ENCODE measurements around the gene CLSTN2.

The CLSTN2 gene

DNA sequence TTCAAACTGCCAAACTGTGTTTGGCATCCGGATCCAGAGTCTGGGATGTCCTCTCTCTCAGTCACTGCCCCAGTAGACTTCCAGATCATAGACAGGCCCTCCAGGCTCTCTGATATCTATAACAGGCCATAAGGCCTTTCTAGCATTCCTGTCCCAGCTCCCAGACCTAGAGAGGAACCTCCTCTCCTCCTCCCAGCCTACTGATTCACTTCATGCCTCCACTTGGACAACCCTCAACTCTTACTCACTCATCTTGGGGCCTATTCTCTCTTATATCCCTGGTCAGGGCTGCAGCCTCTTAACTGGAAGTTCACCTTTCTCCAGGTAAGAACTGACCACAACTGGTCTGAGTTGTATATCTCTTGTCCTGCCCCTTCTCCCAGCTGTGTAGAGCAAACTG is 489.2 kb downstream of the CLSTN2 start:
- H3K27ac Mint-ChIP-seq, result peak overlapping the region in 1 of 3 experiments; percentile 3
- TF ChIP-seq, protein P1, sequence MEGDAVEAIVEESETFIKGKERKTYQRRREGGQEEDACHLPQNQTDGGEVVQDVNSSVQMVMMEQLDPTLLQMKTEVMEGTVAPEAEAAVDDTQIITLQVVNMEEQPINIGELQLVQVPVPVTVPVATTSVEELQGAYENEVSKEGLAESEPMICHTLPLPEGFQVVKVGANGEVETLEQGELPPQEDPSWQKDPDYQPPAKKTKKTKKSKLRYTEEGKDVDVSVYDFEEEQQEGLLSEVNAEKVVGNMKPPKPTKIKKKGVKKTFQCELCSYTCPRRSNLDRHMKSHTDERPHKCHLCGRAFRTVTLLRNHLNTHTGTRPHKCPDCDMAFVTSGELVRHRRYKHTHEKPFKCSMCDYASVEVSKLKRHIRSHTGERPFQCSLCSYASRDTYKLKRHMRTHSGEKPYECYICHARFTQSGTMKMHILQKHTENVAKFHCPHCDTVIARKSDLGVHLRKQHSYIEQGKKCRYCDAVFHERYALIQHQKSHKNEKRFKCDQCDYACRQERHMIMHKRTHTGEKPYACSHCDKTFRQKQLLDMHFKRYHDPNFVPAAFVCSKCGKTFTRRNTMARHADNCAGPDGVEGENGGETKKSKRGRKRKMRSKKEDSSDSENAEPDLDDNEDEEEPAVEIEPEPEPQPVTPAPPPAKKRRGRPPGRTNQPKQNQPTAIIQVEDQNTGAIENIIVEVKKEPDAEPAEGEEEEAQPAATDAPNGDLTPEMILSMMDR (IDR thresholded peaks at IDR 0.05; ENCODE audit: unreplicated experiment in 3 of 3), result no peak

DNA sequence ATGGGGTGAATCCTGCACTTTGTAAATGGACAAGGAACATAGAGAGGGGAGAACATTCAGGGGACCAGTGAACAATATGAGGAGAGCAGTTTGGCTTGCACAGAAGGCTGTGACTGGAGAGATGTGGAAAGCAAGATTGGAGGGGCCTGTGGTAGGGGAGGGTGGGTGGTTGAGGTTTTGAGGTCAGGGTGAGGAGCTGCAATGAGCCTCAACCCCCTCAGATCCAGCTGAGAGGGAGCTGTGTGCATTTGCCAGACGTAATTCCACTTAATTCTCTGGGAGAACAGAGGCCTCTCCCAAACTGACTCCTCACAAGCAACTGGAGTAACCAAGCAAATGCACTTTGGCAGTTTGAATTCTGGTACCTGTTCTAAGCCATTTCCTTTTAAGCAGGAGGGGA is 489.7 kb downstream of the CLSTN2 start:
- H3K27ac Mint-ChIP-seq, result no peak overlapping the region
- TF ChIP-seq, protein P1 (IDR thresholded peaks at IDR 0.05; ENCODE audit: unreplicated experiment in 3 of 3), result no peak
- H3K36me3 Mint-ChIP-seq (ENCODE audit: low read depth), result no peaks in the 10 kb centered on the region
- no peak overlapping the region for H3K4me3 Mint-ChIP-seq
- no peaks in the 10 kb centered on the region for H3K9me3 Mint-ChIP-seq
- peaks cover 44% of the 10 kb centered on the region for H3K4me1 Mint-ChIP-seq
- peaks cover 7% of the 10 kb centered on the region for H3K27me3 Mint-ChIP-seq (ENCODE audit: low read depth)

More for the DNA sequence above, 489.2 kb downstream of the CLSTN2 start:
- peaks cover 41% of the 10 kb centered on the region for H3K4me1 Mint-ChIP-seq
- no peak overlapping the region for H3K4me3 Mint-ChIP-seq
- no peaks in the 10 kb centered on the region for H3K36me3 Mint-ChIP-seq (ENCODE audit: low read depth)
- H3K27me3 Mint-ChIP-seq (ENCODE audit: low read depth), result peaks cover 7% of the 10 kb centered on the region
- no peaks in the 10 kb centered on the region for H3K9me3 Mint-ChIP-seq

DNA sequence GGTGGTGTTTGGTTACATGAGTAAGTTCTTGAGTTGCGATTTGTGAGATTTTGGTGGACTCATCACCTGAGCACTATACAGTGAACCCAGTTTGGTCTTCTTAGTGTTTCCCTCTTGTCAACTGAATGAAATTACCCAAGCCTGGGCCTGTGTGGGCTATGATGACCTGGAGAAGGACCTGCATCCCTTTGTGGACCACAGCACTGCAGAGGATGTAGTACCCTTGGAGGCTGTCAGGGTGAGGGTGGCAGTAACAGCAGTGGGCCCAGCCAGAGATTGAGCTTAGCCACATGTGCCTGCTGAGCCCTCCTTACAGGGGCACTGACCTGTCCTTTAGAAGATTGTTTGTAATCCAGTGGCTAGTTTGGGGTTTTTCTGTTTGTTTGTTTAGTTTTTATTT is 492.8 kb downstream of the CLSTN2 start:
- no peak overlapping the region for H3K27ac Mint-ChIP-seq
- no peaks in the 10 kb centered on the region for H3K36me3 Mint-ChIP-seq (ENCODE audit: low read depth)
- no peaks in the 10 kb centered on the region for H3K9me3 Mint-ChIP-seq
- H3K27me3 Mint-ChIP-seq (ENCODE audit: low read depth), result peaks cover 7% of the 10 kb centered on the region
- no peak overlapping the region for H3K4me3 Mint-ChIP-seq
- TF ChIP-seq, protein P1 (IDR thresholded peaks at IDR 0.05; ENCODE audit: unreplicated experiment in 3 of 3), result no peak
- H3K4me1 Mint-ChIP-seq, result peaks cover 50% of the 10 kb centered on the region

GRCh38 chr3:140428380-140428779 is 493.4 kb downstream of the CLSTN2 start:
- H3K9me3 Mint-ChIP-seq, result no peaks in the 10 kb centered on the region
- peaks cover 45% of the 10 kb centered on the region for H3K4me1 Mint-ChIP-seq
- H3K27me3 Mint-ChIP-seq (ENCODE audit: low read depth), result peaks cover 7% of the 10 kb centered on the region
- H3K4me3 Mint-ChIP-seq, result no peak overlapping the region
- no peak overlapping the region for H3K27ac Mint-ChIP-seq
- TF ChIP-seq, protein P1 (IDR thresholded peaks at IDR 0.05; ENCODE audit: unreplicated experiment in 3 of 3), result no peak
- H3K36me3 Mint-ChIP-seq (ENCODE audit: low read depth), result no peaks in the 10 kb centered on the region

- Mint-ChIP-seq H3K27me3 (ENCODE audit: low read depth) (peaks cover 7% of the 10 kb centered on the region), H3K27ac (no peak overlapping the region), H3K4me1 (peaks cover 32% of the 10 kb centered on the region), H3K9me3 (no peaks in the 10 kb centered on the region), H3K36me3 (ENCODE audit: low read depth) (no peaks in the 10 kb centered on the region), H3K4me3 (no peak overlapping the region)
- TF ChIP-seq, protein P1 (IDR thresholded peaks at IDR 0.05; ENCODE audit: unreplicated experiment in 3 of 3), result no peak
Measured at GRCh38 chr3:140429791-140430190, 494.8 kb downstream of the CLSTN2 start.

- Mint-ChIP-seq H3K9me3 (no peaks in the 10 kb centered on the region), H3K4me1 (peaks cover 32% of the 10 kb centered on the region), H3K27ac (no peak overlapping the region), H3K4me3 (no peak overlapping the region), H3K36me3 (ENCODE audit: low read depth) (no peaks in the 10 kb centered on the region), H3K27me3 (ENCODE audit: low read depth) (peaks cover 7% of the 10 kb centered on the region)
- TF ChIP-seq, protein P1 (IDR thresholded peaks at IDR 0.05; ENCODE audit: unreplicated experiment in 3 of 3), result no peak
Measured at GRCh38 chr3:140430494-140430893, 495.5 kb downstream of the CLSTN2 start.
